Measurements from ENCODE around the gene TUBGCP2. TPM values are rescaled to one million over a fixed set of nuclear protein-coding genes. Genes with fewer than 3 reads are reported as not detected.

TUBGCP2 gene
- total and polyA plus RNA-seq, 2 experiments from 2014 or later = 39.7 to 53.9 TPM

GRCh38 chr10:133283931-133284330 lies 24.7 kb downstream of the TUBGCP2 start:
- H3K9me3 ChIP-seq (ENCODE audit: low read depth) = no peaks in the 10 kb centered on the region
- H3F3A ChIP-seq (ENCODE audit: insufficient read depth) = no peaks in the 10 kb centered on the region
- no peak for DNase-seq
- in situ Hi-C loops (cut with MboI) = no loop called here
- no peaks in the 10 kb centered on the region for H3K4me1 ChIP-seq (ENCODE audit: insufficient read depth)
- no peaks in the 10 kb centered on the region for H3K27me3 ChIP-seq (replicated peaks; ENCODE audit: insufficient read depth)
- H3K9ac ChIP-seq = no peak overlapping the region
- H3K4me3 ChIP-seq = no peak overlapping the region
- peaks cover 3% of the 10 kb centered on the region; the same call in 1 of the 2 replicates for H4K20me1 ChIP-seq (ENCODE audit: insufficient read depth)
- 94 to 96% methylated on average over 22 to 24 of the region's 24 CpGs for WGBS, 2 experiments (ENCODE audit: low coverage in 1 of 2, low lambda C conversion rate in 2 of 2, missing lambda C conversion rate in 2 of 2)
- no peaks in the 10 kb centered on the region for H3K9me2 ChIP-seq (ENCODE audit: insufficient read depth)
- no peak overlapping the region for H3K27ac ChIP-seq
- H2AFZ ChIP-seq = no peak overlapping the region
- no peak for TF ChIP-seq EZH2phosphoT487 (IDR thresholded peaks at IDR 0.05; ENCODE audit: insufficient read depth, low read depth)
- no peak for TF ChIP-seq EZH2 (IDR thresholded peaks at IDR 0.05; ENCODE audit: insufficient read depth, poor library complexity, severe bottlenecking)
- no peak overlapping the region for H3K4me2 ChIP-seq (ENCODE audit: unreplicated experiment)
- H3K79me2 ChIP-seq (ENCODE audit: insufficient read depth) = peaks cover 4% of the 10 kb centered on the region; the same call in 1 of the 2 replicates
- peaks cover 19% of the 10 kb centered on the region; the same call in 1 of the 2 replicates for H3K36me3 ChIP-seq (ENCODE audit: low read depth)

GRCh38 chr10:133282846-133283390 lies 25.8 kb downstream of the TUBGCP2 start:
- Histone ChIP-seq H3K4me1 (ENCODE audit: insufficient read depth) (no peaks in the 10 kb centered on the region), H3K27me3 (replicated peaks; ENCODE audit: insufficient read depth) (no peaks in the 10 kb centered on the region), H3K4me3 (no peak overlapping the region), H3K79me2 (ENCODE audit: insufficient read depth) (peaks cover 4% of the 10 kb centered on the region; the same call in 1 of the 2 replicates), H3K27ac (no peak overlapping the region), H3K36me3 (ENCODE audit: low read depth) (peaks cover 18% of the 10 kb centered on the region; the same call in 1 of the 2 replicates), H2AFZ (no peak overlapping the region), H3K9ac (no peak overlapping the region), H4K20me1 (ENCODE audit: insufficient read depth) (peaks cover 3% of the 10 kb centered on the region; the same call in 1 of the 2 replicates), H3K4me2 (ENCODE audit: unreplicated experiment) (no peak overlapping the region), H3F3A (ENCODE audit: insufficient read depth) (no peaks in the 10 kb centered on the region), H3K9me3 (ENCODE audit: low read depth) (no peaks in the 10 kb centered on the region), H3K9me2 (ENCODE audit: insufficient read depth) (no peaks in the 10 kb centered on the region)
- TF ChIP-seq EZH2phosphoT487 (IDR thresholded peaks at IDR 0.05; ENCODE audit: insufficient read depth, low read depth) (no peak), EZH2 (IDR thresholded peaks at IDR 0.05; ENCODE audit: insufficient read depth, poor library complexity, severe bottlenecking) (no peak)
- in situ Hi-C loops (cut with MboI) = no loop called here
- 79 to 88% methylated on average over 11 to 24 of the region's 24 CpGs for WGBS, 2 experiments (ENCODE audit: low coverage in 1 of 2, low lambda C conversion rate in 2 of 2, missing lambda C conversion rate in 2 of 2)
- DNase-seq = no peak

GRCh38 chr10:133281628-133282372 lies 26.9 kb downstream of the TUBGCP2 start:
- H3K4me3 ChIP-seq = no peak overlapping the region
- peaks cover 12% of the 10 kb centered on the region; the same call in 1 of the 2 replicates for H3K36me3 ChIP-seq (ENCODE audit: low read depth)
- no peak for TF ChIP-seq EZH2 (IDR thresholded peaks at IDR 0.05; ENCODE audit: insufficient read depth, poor library complexity, severe bottlenecking)
- no peak for TF ChIP-seq EZH2phosphoT487 (IDR thresholded peaks at IDR 0.05; ENCODE audit: insufficient read depth, low read depth)
- peaks cover 2% of the 10 kb centered on the region; the same call in 1 of the 2 replicates for H4K20me1 ChIP-seq (ENCODE audit: insufficient read depth)
- no peak overlapping the region for H2AFZ ChIP-seq
- WGBS, 2 experiments (ENCODE audit: low coverage in 1 of 2, low lambda C conversion rate in 2 of 2, missing lambda C conversion rate in 2 of 2) = 91 to 93% methylated on average over 33 to 38 of the region's 38 CpGs
- no peaks in the 10 kb centered on the region for H3K27me3 ChIP-seq (replicated peaks; ENCODE audit: insufficient read depth)
- no peaks in the 10 kb centered on the region for H3K9me2 ChIP-seq (ENCODE audit: insufficient read depth)
- no peak overlapping the region for H3K27ac ChIP-seq
- H3K4me2 ChIP-seq (ENCODE audit: unreplicated experiment) = no peak overlapping the region
- H3F3A ChIP-seq (ENCODE audit: insufficient read depth) = no peaks in the 10 kb centered on the region
- H3K9ac ChIP-seq = no peak overlapping the region
- no peaks in the 10 kb centered on the region for H3K9me3 ChIP-seq (ENCODE audit: low read depth)
- no peak for DNase-seq
- no peaks in the 10 kb centered on the region for H3K4me1 ChIP-seq (ENCODE audit: insufficient read depth)
- in situ Hi-C loops (cut with MboI) = no loop called here
- H3K79me2 ChIP-seq (ENCODE audit: insufficient read depth) = peaks cover 4% of the 10 kb centered on the region; the same call in 1 of the 2 replicates

- Histone ChIP-seq H3K9me3 (ENCODE audit: low read depth) (no peaks in the 10 kb centered on the region), H3K79me2 (ENCODE audit: insufficient read depth) (no peaks in the 10 kb centered on the region), H4K20me1 (ENCODE audit: insufficient read depth) (no peaks in the 10 kb centered on the region), H2AFZ (no peak overlapping the region), H3K9ac (no peak overlapping the region), H3K27ac (no peak overlapping the region), H3K9me2 (ENCODE audit: insufficient read depth) (no peaks in the 10 kb centered on the region), H3K36me3 (ENCODE audit: low read depth) (peaks cover 5% of the 10 kb centered on the region; the same call in 1 of the 2 replicates), H3K4me2 (ENCODE audit: unreplicated experiment) (no peak overlapping the region), H3K27me3 (replicated peaks; ENCODE audit: insufficient read depth) (no peaks in the 10 kb centered on the region), H3F3A (ENCODE audit: insufficient read depth) (no peaks in the 10 kb centered on the region), H3K4me3 (no peak overlapping the region), H3K4me1 (ENCODE audit: insufficient read depth) (no peaks in the 10 kb centered on the region)
- no peak for DNase-seq
- TF ChIP-seq EZH2phosphoT487 (IDR thresholded peaks at IDR 0.05; ENCODE audit: insufficient read depth, low read depth) (no peak), EZH2 (IDR thresholded peaks at IDR 0.05; ENCODE audit: insufficient read depth, poor library complexity, severe bottlenecking) (no peak)
- WGBS, 2 experiments (ENCODE audit: low coverage in 1 of 2, low lambda C conversion rate in 2 of 2, missing lambda C conversion rate in 2 of 2) = 91 to 96% methylated on average over 11 to 14 of the region's 15 CpGs
- in situ Hi-C loops (cut with MboI) = no loop called here
Observed at GRCh38 chr10:133281084-133281483, 27.6 kb downstream of the TUBGCP2 start.

Measured in GM23248 (cell line).